ENCODE measurements around the gene CALHM1.
"Not testable (repeated sequence)": the region's sequence is repeated elsewhere in the genome, so short reads cannot be mapped to it uniquely, and the experiment has no call there.

Gene CALHM1

DNA sequence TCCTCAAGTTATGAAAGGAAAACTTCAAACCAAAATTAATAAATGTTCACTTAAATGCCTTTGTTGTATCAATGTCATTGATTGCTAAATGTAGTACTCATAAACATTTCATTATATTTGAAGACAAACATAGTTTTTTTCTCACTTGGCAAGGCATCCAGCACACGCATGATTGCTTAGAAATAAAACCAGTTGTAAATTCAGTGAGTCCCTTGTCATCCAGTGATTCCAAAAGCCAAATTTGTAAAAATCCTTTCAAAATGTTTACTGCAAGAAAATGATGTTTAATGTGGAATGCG, 28.7 kb upstream of the CALHM1 start:
- in situ Hi-C loops (cut with HindIII; ENCODE audit: low sequenced_read_pairs), result no loop called here

DNA sequence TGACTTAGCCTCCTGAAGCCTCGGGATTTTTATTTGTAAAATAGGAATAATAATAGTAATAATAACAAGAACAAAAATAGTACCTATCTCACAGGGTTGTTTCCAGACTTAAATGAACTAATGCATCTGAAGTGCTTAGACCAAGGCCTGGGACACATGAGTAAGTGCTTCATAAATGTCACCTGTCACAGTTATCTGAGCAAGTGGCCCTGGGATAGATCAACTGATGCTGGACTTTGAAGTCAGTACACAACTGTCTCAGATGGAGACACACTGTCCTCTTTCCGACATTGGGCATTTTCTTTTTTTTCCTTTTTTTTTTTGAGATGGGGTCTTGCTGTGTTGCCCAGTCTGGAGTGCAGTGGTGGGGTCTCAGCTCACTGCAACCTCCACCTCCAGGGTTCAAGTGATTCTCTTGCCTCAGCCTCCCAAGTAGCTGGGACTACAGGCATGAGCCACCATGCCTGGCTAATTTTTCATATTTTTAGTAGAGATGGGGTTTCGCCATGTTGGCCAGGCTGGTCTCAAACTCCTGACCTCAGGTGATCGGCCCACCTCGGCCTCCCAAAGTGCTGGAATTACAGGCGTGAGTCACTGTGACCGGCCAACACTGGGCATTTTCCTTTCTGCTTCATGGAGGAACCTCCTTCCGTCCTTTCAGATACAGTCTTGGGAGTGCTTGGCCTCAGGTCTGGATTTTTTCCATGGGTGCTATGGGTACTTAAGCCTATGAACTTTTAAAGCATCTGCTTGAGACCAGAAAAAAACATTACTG, 28.1 kb upstream of the CALHM1 start:
- in situ Hi-C loops (cut with HindIII; ENCODE audit: low sequenced_read_pairs), result not testable (repeated sequence)

DNA sequence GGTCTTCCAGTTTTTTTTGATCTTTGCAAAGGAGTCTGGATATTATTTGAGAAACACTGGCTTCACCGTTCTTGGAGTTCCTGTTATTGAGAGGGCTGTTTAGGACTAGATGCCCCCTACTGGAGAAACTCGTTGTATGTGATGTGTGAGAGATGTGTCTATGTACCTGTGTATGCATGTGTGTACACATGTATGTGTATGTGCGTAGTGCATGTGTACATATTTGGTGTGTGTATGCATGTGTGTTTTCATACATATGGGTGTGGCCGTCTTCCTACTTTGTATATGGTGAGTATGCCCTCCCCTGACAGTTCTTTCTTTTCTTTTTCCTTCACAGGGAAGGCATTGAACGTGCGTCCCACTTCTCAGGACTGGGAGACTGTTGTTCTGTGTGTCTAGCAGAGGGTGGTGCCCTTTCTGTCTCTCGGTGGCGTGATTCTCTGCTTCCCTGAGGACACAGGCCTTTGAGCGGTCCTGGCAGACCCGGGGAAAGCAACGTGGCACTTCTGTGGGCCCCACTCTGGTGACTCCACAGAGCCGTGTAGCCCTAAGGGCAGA, 23.4 kb upstream of the CALHM1 start:
- in situ Hi-C loops (cut with HindIII; ENCODE audit: low sequenced_read_pairs), result no loop called here

DNA sequence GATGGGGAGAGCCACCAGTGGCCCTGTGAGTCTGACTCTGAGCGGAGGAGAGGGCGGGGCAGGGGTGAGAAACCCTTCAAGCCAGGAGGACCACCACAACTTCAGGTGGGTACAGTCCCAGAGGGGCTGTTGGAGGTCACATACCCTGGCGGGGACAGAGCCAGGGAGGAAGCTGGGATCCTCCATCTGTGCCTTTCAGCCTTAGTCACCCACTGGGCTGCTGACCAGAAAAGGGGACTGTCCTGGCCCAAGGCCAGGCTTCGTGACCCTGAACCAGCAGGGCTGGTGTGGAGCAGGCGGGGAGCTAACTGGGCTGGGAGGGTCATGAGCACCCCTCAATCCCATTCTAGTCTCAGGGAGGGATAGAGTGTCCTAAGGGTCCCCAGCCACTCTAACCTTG, 21.8 kb upstream of the CALHM1 start:
- in situ Hi-C loops (cut with HindIII; ENCODE audit: low sequenced_read_pairs), result no loop called here

DNA sequence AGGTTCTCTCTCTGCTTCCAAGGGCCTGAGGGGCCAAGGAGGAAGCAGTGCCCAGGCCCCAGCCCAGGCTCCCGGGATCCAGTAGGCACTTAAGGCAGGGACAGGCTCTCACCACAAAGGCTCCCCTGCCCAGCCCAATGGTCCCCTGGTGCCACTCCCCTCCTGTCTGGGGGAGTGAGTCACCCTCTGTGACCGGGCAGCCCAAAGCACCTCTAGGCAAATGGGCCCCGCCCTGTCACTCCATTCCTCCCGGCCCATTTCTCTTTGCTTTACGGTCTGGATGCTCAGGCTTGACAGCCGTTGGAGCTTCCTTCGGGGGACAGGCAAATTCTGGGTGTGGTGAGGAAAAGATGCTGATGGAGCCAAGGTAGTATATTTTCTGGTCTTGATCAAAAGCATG, 20.4 kb upstream of the CALHM1 start, which contains the start of gene CALHM3:
CALHM3 (minus strand) TSS at position 106 of the 400 bp plus-strand sequence. CDS start 208 bp downstream, outside the sequence.
- in situ Hi-C loops (cut with HindIII; ENCODE audit: low sequenced_read_pairs), result loop anchor here (10.0 kb wide), 1 partner anchor 64 kb away; no protein-coding TSS in a partner anchor

DNA sequence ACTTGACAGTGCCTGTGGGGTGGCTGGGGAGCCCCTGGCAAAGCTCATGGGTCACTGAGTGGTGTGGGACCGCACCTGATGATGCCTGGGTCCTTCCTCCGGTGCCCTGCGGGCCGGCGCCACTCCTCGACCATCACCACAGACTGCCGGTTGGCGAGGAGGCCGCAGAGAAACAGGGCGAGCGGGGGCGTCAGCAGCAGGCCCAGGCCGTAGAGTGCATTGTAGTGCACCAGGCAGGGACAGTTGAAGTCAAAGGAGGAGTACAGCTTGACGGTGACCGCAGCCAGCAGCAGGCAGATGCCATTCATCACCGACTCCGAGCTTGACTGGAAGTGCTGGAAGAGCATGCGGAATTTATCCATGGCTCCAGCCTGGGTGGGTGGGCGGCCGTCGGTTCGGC, 20.0 kb upstream of the CALHM1 start:
- in situ Hi-C loops (cut with HindIII; ENCODE audit: low sequenced_read_pairs), result loop anchor here (10.0 kb wide), 1 partner anchor 64 kb away; no protein-coding TSS in a partner anchor

DNA sequence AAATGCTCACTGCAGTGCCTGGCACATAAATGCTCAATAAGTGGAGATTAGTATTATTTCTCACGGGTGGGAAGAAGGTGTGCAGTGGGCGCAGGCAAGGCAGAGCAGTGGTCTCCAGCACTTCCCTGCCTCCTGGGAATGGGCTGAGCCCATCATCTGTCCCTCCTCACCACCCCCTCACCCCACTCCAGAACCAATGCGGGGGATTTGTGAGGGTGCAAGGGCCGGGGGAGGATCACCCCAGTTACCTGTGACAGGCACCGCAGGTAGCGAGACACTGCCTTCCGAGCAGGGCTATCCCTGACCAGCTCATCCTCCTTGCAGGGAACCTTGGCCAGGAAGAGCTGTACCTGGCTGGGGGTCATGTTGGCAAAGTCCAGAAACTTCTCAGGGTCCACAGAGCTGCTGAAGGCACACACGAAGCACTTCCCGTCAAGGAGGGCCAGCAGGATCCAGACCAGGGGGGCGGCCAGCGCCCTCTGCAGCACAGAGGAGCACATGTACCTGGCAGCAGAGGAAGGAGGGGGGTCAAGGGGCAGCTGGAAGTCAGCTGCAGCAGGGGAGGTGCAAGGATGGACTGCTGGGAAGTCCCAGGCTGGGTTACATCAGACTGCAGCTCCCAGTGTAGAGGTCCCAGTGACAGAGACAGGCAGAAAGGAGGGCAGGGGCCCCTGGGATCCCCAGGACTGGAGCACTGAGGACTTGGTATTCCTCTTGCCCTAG, 17.5 kb upstream of the CALHM1 start:
- in situ Hi-C loops (cut with HindIII; ENCODE audit: low sequenced_read_pairs), result loop anchor here (10.0 kb wide), 1 partner anchor 61 kb away; no protein-coding TSS in a partner anchor

DNA sequence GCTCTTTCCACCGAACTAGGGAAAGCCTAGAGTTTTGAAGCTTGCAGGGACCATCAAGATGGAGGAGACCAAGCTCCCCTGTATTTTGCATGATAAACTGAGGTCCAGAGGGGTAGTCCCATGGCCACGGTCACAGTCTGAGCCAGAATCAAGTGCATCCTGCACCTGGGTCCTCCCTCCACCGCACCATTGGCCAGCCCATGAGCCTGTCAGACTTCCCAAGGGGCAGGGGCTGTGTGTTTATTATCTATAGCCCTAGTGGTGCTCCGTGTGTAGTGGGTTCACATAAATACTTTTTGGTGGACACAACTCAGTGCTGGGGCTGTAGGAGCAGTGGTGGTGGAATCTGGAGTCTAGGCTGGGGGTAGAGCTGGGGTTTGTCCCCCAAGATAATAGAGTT, 16.7 kb upstream of the CALHM1 start:
- in situ Hi-C loops (cut with HindIII; ENCODE audit: low sequenced_read_pairs), result loop anchor here (10.0 kb wide), 1 partner anchor 61 kb away; no protein-coding TSS in a partner anchor

DNA sequence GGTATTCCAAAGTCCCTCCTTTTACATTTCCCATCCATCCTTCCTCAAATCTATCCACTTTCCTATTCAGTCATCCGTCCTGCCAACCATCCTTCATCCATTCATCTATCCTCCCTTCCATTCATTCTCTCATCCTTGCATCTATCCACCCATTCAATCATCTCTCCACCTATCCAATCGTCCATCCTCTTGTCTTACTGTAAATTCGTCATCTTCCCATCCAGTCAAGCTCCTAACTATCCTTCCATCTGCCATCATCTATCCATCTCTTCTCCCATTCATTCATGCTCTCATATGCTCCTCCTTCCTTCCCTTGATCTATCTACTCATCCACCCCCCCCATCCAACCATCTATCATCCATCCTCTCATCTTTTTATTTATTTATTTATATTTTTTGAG, 15.4 kb upstream of the CALHM1 start:
- in situ Hi-C loops (cut with HindIII; ENCODE audit: low sequenced_read_pairs), result loop anchor here (10.0 kb wide), 1 partner anchor 59 kb away; no protein-coding TSS in a partner anchor

DNA sequence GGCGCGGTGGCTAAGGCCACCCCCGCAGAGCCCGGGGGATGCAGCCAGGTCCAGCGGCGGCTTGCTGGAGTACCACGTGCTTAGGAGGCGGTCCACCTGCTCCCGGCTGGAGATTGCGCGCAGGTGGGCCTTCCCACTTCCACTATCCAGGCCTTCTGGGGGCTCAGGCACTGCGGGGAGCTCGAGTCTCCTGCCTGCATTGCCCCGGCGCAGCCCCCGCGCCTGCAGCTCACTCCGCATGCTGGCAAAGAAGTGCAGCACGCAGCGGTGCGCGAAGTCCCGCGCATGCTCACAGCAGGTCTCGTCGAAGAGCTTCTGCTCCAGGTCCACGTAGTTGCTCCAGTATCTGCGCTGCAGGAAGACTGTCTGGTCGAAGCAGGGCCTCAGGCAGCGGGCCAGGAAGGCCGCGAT, 14.6 kb upstream of the CALHM1 start:
- in situ Hi-C loops (cut with HindIII; ENCODE audit: low sequenced_read_pairs), result loop anchor here (10.0 kb wide), 1 partner anchor 58 kb away; no protein-coding TSS in a partner anchor

DNA sequence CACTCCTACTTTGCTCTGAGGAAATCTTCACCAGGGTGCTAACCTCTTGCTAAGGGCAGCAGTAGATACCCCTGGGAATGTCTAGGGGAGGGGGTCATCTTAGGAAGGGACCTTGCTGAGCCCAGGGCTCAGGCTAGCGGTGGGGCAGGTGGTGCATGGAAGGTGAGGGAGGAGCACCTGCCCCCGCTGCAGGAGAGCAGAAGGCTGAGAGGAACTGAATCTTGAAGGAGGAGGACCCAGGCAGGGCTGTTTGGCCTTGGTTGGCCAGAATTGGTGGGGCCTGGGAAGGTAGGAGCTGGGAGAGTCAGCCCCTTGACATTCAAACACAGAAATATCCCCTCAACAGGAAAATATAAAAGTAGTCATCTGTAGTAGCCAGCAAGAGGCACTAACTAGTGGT, 13.3 kb upstream of the CALHM1 start:
- in situ Hi-C loops (cut with HindIII; ENCODE audit: low sequenced_read_pairs), result loop anchor here (10.0 kb wide), 1 partner anchor 57 kb away; no protein-coding TSS in a partner anchor

DNA sequence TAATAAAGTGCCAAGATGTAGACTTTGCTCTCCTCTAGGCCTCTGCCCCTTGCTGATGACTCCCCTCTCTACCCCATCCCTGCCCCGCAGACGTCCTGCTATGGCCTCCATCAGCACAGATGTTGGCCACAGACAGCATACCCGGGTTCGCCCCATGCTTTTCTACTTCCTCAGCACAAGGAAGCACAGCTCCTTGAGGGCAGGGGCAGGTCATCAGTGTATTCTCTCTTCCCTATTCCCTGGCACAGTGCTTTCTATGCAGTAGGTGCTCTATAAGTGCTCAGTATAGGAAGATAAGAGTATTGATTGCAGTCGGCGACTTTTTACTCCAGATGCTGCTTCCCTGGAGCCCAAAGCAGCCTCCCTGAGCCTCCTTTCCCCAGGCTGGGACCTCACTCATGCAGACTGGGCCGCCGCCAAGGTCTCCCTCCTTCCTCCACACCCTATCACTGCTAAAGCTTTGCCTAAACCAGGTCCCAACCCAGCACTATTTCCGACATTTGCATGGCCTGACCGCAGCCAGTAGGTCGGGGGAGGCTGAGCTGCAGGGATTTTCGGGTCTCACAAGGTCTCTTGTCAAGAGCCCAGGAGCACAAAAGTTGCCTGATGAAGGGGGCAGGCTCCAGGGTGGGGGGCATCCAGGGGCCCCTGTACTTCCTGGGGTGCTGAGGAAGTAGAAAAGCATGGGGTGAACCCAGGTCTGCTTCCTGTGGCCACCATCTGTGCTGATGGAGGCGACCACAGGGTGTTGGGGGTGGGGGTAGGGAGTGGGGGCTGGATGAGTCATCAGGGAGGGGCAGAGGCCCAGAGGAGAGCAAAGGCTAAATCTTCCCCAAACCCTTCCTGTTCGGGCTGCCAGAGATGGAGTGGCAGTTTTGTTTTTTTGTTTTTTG, 12.3 kb upstream of the CALHM1 start:
- in situ Hi-C loops (cut with HindIII; ENCODE audit: low sequenced_read_pairs), result loop anchor here (10.0 kb wide), 1 partner anchor 56 kb away; no protein-coding TSS in a partner anchor

DNA sequence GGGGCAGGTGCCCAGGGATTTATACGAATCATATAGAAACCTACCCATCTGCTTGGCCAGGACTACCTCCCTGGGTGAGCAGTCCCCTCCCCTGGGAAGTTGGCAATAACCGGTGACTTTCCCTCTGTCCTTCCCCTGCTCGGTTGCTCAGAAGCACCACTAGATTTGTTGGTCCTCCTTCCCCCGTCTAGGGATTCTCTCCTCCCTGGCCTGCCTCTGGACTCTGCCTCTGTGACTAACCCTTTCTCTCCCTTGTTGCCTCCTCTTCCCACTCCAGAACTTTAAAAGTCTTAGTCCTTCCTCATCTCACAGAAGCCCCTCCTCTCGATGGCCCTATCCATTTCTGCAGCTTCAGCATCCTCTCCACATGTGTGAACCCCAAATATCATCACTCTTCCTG, 10.5 kb upstream of the CALHM1 start:
- in situ Hi-C loops (cut with HindIII; ENCODE audit: low sequenced_read_pairs), result no loop called here

DNA sequence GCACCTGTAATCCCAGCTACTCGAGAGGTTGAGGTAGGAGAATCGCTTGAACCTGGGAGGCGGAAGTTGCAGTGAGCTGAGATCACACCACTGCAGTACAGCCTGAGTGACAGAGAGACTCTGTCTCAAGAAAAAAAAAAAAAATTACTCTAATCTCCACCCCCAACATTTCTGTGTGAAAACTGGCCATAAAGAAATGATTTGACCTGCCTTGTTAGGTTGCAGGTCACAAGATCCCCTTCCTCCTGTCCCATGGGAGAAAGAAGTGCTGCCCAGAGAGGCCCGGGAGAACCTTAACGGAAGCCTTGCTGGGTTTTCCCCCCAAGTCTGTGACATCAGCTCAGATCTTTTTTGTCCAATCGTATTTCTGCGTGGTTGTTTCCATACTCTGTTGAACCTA, 8.7 kb upstream of the CALHM1 start:
- in situ Hi-C loops (cut with HindIII; ENCODE audit: low sequenced_read_pairs), result no loop called here

DNA sequence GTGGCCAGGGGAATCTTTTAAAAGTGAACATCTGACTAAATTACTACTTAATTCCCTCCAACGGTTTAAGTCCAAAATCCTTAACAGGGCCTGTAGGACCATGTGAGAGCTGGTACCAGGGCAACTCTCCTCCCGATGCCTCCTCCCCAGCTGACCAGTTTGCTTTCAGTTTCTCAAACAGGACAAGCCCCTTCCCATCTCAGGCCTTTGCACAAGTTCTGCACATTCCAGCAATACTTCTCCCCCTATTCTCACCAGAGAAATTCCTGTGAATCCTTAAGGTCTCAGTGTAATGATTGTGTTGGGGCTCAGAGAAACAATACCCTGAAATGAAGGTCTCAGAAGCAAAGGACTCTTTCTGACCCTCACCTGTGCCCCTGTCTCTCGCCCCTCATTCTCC, 8.0 kb upstream of the CALHM1 start:
- in situ Hi-C loops (cut with HindIII; ENCODE audit: low sequenced_read_pairs), result no loop called here

DNA sequence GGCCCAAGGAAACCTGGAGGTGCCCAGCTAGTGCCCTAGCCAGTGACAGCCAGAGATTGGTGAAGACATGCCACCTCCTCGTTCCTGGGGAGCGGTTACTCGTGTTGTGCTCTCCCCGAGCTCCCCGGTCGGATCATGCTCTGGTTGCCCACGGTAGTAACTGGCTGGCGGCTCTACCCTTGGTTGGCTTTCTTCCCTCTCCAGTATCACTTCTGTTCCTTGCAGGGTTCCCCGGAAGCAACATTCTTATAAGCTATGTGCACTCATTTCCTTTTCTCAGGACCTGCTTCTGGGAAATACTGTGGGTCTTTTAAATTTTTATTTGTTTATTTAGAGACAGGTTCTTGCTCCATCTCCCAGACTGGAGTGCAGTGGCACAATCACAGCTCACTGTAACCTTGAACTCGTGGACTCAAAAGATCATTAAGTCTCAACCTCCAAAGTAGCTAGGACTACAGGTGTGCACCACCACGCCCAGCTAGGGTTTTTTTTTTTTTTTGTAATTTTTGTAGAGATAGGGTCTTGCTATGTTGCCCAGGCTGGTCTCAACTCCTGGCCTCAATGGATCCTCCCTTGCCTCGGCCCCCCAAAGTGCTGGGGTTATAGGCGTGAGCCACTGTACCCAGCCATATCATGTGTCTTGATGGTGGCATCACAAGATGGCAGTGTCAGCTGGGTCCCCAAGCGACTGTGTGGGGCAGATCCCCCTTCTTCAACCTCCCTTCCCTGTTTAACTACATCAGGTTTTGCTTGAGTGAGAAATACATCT, 6.9 kb upstream of the CALHM1 start:
- in situ Hi-C loops (cut with HindIII; ENCODE audit: low sequenced_read_pairs), result no loop called here

DNA sequence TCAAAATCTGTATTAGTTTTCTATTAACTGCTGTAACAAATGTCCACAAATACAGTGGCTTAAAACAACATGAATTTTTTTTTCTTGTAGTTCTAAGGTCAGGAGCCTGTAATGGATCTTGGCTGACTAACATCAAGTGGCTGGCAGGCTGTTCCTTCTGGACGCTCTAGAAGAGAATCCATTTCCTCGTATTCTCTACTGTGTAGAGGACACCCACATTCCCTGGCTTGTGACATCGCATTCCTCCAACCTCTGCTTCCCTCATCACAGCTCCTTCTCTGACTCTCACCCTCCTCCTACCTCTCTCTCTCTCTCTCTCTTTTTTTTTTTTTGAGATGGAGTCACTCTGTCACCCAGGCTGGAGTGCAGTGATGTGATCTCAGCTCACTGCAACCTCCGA, 4.8 kb upstream of the CALHM1 start:
- in situ Hi-C loops (cut with HindIII; ENCODE audit: low sequenced_read_pairs), result no loop called here

DNA sequence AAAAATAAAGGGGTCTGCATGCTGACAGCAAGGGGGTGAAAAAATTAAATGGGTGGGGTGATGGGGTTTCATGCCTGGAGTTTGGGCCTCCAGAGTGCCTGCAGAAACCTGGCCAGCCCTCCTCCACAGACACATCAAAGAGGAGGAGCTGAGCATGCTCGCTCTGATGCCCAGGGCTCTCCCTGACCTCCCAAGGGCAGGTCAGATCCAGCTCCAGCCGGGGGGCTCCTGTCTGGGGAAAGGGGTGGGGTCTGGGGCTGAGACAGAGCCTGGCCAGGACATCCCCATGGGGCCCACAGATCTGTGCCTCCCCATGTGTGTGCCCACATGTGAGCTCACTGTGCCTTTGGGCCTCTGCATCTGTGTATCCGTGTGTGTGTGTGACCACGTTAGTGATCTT, 915 bp upstream of the CALHM1 start:
- in situ Hi-C loops (cut with HindIII; ENCODE audit: low sequenced_read_pairs), result no loop called here

DNA sequence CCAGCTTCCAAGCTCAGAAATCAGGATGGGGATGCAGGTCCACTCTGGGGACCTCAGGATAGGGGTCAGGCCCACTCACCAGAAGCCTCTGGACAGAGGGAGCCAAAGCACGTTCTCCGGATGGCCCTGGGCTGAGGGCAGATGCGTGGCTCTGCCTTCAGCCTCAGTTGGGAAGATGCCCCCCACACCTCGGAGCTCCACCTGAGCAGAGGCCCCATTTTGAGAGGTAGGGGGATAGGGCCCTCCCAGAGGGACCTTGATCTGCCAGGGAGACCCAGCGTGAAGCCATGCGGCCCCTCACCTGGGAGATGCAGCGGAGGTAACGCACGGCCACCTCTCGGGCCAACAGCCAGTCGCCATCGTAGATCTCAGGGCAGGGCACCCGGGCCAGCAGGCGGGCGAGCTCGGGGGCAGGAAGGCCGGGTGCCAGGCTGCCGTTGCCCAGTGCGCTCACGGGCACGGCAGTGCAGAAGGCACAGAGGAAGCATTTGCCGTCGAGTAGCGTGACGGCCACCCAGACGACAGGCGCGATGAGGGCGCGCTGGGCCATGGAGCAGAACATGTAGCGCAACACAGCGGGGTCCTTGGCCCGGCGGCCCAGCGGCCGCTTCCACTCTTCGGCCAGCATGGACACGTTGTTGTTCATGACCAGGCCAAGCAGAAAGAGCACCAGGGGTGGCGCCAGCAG, 660 bp downstream of the CALHM1 start:
- in situ Hi-C loops (cut with HindIII; ENCODE audit: low sequenced_read_pairs), result no loop called here

Data from endothelial cell of hepatic sinusoid (primary cell).